H1 (cell line): Measurements from ENCODE around the gene WIPI1. TPM values are rescaled to one million over a fixed set of nuclear protein-coding genes. Genes with fewer than 3 reads are reported as not detected.

Experiments used
- CTCF ChIA-PET: fragments of 300-600 bp; sonication (Branson Sonifier 250); formaldehyde crosslinking; loops from one replicate; lab custom pipeline; 2021; ENCODE audit not compliant: partially characterized antibody; lab: Charles Lee
- POLR2A ChIA-PET: fragments of 300-600 bp; sonication (Branson Sonifier 250); formaldehyde crosslinking; loops from one replicate; lab custom pipeline; 2021; ENCODE audit warnings: inconsistent platforms; ENCODE audit not compliant: partially characterized antibody; lab: Charles Lee
- DNase-seq, 2 experiments: peaks; one replicate each; pipeline versions ENCODE4 v3.0.0 to v3.0.0-alpha.2; 2010 to 2022; ENCODE audit warnings: low spot score in 2 of 2, low read depth in 1 of 2, mixed read lengths in 1 of 2
- FAIRE-seq: peaks from 2 replicates; lab custom pipeline; 2011; peaks lifted over from hg19 to GRCh38; lab: Jason Lieb, UNC
- H2AFZ ChIP-seq: 2 replicates; pipeline ENCODE4 v1.8.1; 2012; ENCODE audit warnings: low read length, inconsistent platforms
- H2AK5ac ChIP-seq: 2 replicates; pipeline ENCODE4 v1.6.1; 2013; ENCODE audit warnings: low read depth, low read length
- H2BK120ac ChIP-seq: replicated peaks from 2 replicates; pipeline ENCODE3; 2013; ENCODE audit warnings: low read depth, low read length, inconsistent platforms
- H2BK12ac ChIP-seq: 2 replicates; pipeline ENCODE4 v1.6.1; 2013; ENCODE audit warnings: low read depth, low read length
- H2BK15ac ChIP-seq: 2 replicates; pipeline ENCODE4 v1.6.1; 2013; ENCODE audit warnings: low read length
- H2BK20ac ChIP-seq: 2 replicates; pipeline ENCODE4 v1.6.1; 2013; ENCODE audit warnings: low read length
- H2BK5ac ChIP-seq: 2 replicates; pipeline ENCODE4 v1.6.1; 2013; ENCODE audit warnings: low read depth, low read length
- H3K14ac ChIP-seq: 2 replicates; pipeline ENCODE4 v1.6.1; 2013; ENCODE audit warnings: inconsistent platforms; ENCODE audit not compliant: insufficient read length
- H3K18ac ChIP-seq: 2 replicates; pipeline ENCODE4 v1.6.1; 2013; ENCODE audit warnings: low read length; ENCODE audit errors: extremely low read depth
- H3K23ac ChIP-seq: 2 replicates; pipeline ENCODE4 v1.6.1; 2013; ENCODE audit warnings: inconsistent platforms; ENCODE audit not compliant: insufficient read length
- H3K23me2 ChIP-seq: 2 replicates; pipeline ENCODE4 v1.6.1; 2013; ENCODE audit warnings: low read depth, low read length
- H3K27ac ChIP-seq: 2 replicates; pipeline ENCODE4 v1.6.1; 2011; ENCODE audit warnings: low read depth, low read length, inconsistent platforms
- H3K27me3 ChIP-seq, 4 experiments: replicated peaks in 1 of 4; 1 replicate in 1 of 4; 2 replicates in 3 of 4; pipeline versions ENCODE4 v1.6.1 to v1.8.1; 2011 to 2013; ENCODE audit warnings: low read length in 3 of 4, mild to moderate bottlenecking in 3 of 4, inconsistent platforms in 2 of 4, mixed read lengths in 2 of 4, moderate library complexity in 1 of 4; ENCODE audit not compliant: control insufficient read depth in 3 of 4, insufficient read depth in 3 of 4; ENCODE audit errors: extremely low read depth in 1 of 4
- H3K36me3 ChIP-seq, 4 experiments: 2 replicates each; pipeline versions ENCODE4 v1.6.1 to v1.8.1; 2011 to 2013; ENCODE audit warnings: mild to moderate bottlenecking in 4 of 4, low read length in 3 of 4, moderate library complexity in 2 of 4, control low read depth in 1 of 4, inconsistent platforms in 1 of 4; ENCODE audit not compliant: insufficient read depth in 4 of 4, control insufficient read depth in 2 of 4
- H3K4ac ChIP-seq: replicated peaks from 2 replicates; pipeline ENCODE3; 2013; ENCODE audit warnings: low read length, low read depth, mixed read lengths, inconsistent platforms; ENCODE audit not compliant: insufficient read length
- H3K4me1 ChIP-seq, 4 experiments: replicated peaks in 1 of 4; 1 replicate in 1 of 4; 2 replicates in 3 of 4; pipeline versions ENCODE4 v1.6.1 to v1.8.1; 2011 to 2013; ENCODE audit warnings: low read length in 3 of 4, inconsistent platforms in 2 of 4, mixed read lengths in 1 of 4; ENCODE audit not compliant: insufficient read depth in 4 of 4, control insufficient read depth in 3 of 4
- H3K4me2 ChIP-seq, 2 experiments: 2 replicates each; pipeline versions ENCODE4 v1.6.1 to v1.8.1; 2011 to 2013; ENCODE audit warnings: low read depth in 2 of 2, low read length in 2 of 2, control low read depth in 1 of 2, inconsistent platforms in 1 of 2, mild to moderate bottlenecking in 1 of 2; ENCODE audit not compliant: insufficient read depth in 1 of 2
- H3K4me3 ChIP-seq, 4 experiments: fragments of 200-600, 300-600 bp in 1 of 4; sonication (generic), shearing (Covaris generic), sonication (Bioruptor Twin) in 1 of 4; 2 replicates each; pipeline versions ENCODE4 v1.5.1 to v1.8.1; 2011 to 2016; ENCODE audit warnings: low read length in 4 of 4, low read depth in 3 of 4, control low read depth in 2 of 4, inconsistent platforms in 2 of 4, mild to moderate bottlenecking in 2 of 4, mixed read lengths in 1 of 4, moderate library complexity in 1 of 4; ENCODE audit not compliant: insufficient read depth in 2 of 4; ENCODE audit errors: extremely low read depth in 1 of 4
- H3K56ac ChIP-seq: replicated peaks from 2 replicates; pipeline ENCODE3; 2013; ENCODE audit warnings: low read depth, mild to moderate bottlenecking, mixed read lengths, low read length, inconsistent platforms; ENCODE audit not compliant: insufficient read length
- H3K79me1 ChIP-seq: 2 replicates; pipeline ENCODE4 v1.6.1; 2013; ENCODE audit warnings: low read depth, low read length, control low read depth
- H3K79me2 ChIP-seq, 2 experiments: 2 replicates each; pipeline versions ENCODE4 v1.6.1 to v1.8.1; 2012 to 2013; ENCODE audit warnings: low read length in 2 of 2, mild to moderate bottlenecking in 2 of 2, inconsistent platforms in 1 of 2; ENCODE audit not compliant: insufficient read depth in 2 of 2, control insufficient read depth in 1 of 2
- H3K9ac ChIP-seq, 4 experiments: replicated peaks in 1 of 4; 1 replicate in 1 of 4; 2 replicates in 3 of 4; pipeline versions ENCODE4 v1.6.1 to v1.8.1; 2011 to 2013; ENCODE audit warnings: low read depth in 3 of 4, low read length in 3 of 4, control low read depth in 2 of 4, mild to moderate bottlenecking in 2 of 4, moderate library complexity in 2 of 4, inconsistent platforms in 1 of 4; ENCODE audit errors: extremely low read depth in 1 of 4
- H3K9me3 ChIP-seq, 2 experiments: 2 replicates each; pipeline versions ENCODE4 v1.6.1 to v1.8.1; 2012 to 2013; ENCODE audit warnings: mild to moderate bottlenecking in 2 of 2, moderate library complexity in 2 of 2, control low read depth in 1 of 2, inconsistent platforms in 1 of 2, low read depth in 1 of 2, low read length in 1 of 2, mixed read lengths in 1 of 2; ENCODE audit not compliant: insufficient read depth in 2 of 2
- H4K20me1 ChIP-seq, 2 experiments: replicated peaks in 1 of 2; 2 replicates each; pipeline versions ENCODE3 to v1.8.1; 2011 to 2013; ENCODE audit warnings: inconsistent platforms in 2 of 2, low read length in 2 of 2, mild to moderate bottlenecking in 1 of 2; ENCODE audit not compliant: insufficient read depth in 2 of 2, control insufficient read depth in 1 of 2
- H4K5ac ChIP-seq: 2 replicates; pipeline ENCODE4 v1.6.1; 2013; ENCODE audit warnings: low read length, low read depth, mixed read lengths, inconsistent platforms; ENCODE audit not compliant: insufficient read length
- H4K8ac ChIP-seq: 2 replicates; pipeline ENCODE4 v1.8.0; 2013; ENCODE audit warnings: mild to moderate bottlenecking, moderate library complexity, low read length, inconsistent platforms; ENCODE audit not compliant: insufficient read depth; ENCODE audit errors: extremely low read depth
- H4K91ac ChIP-seq: replicated peaks from 2 replicates; pipeline ENCODE3; 2013; ENCODE audit warnings: low read length, mixed read lengths, inconsistent platforms; ENCODE audit not compliant: insufficient read length
- ATF3 ChIP-seq: IDR thresholded peaks from 2 replicates; pipeline ENCODE4 v1.6.1; 2011; ENCODE audit warnings: low read depth, mild to moderate bottlenecking, low read length; ENCODE audit not compliant: insufficient read depth
- BCL11A ChIP-seq, 2 experiments: IDR thresholded peaks; one replicate each; pipeline ENCODE4 v1.6.1; 2011; ENCODE audit warnings: low read depth in 2 of 2, low read length in 2 of 2, mild to moderate bottlenecking in 2 of 2
- BRCA1 ChIP-seq: IDR thresholded peaks from 2 replicates; pipeline ENCODE4 v1.6.1; 2012; ENCODE audit warnings: low read depth, low read length, improper control_type of control experiment
- CBX5 ChIP-seq: fragments of 300-800, 300-1000 bp; sonication (generic); IDR thresholded peaks from 2 replicates; pipeline ENCODE4 v1.7.1; 2016; ENCODE audit warnings: antibody characterized with exemption, low read length, low read depth
- CHD1 ChIP-seq: IDR thresholded peaks from 2 replicates; pipeline ENCODE4 v1.6.1; 2012; ENCODE audit warnings: low read depth, low read length, improper control_type of control experiment
- E2F6 ChIP-seq: IDR thresholded peaks from 2 replicates; pipeline ENCODE4 v1.6.1; 2012; ENCODE audit warnings: inconsistent platforms
- EZH2 ChIP-seq: fragments of 200-600 bp; sonication (generic); IDR thresholded peaks from 2 replicates; pipeline ENCODE4 v1.7.1; 2012; ENCODE audit warnings: low read depth, mild to moderate bottlenecking, moderate library complexity, low read length, inconsistent platforms; ENCODE audit not compliant: severe bottlenecking
- KDM4A ChIP-seq: IDR thresholded peaks from one replicate; pipeline ENCODE4 v1.7.1; 2012; ENCODE audit warnings: low read depth, mild to moderate bottlenecking, moderate library complexity, low read length, inconsistent platforms; ENCODE audit not compliant: severe bottlenecking
- KDM5A ChIP-seq: fragments of 200-600 bp; IDR thresholded peaks from 2 replicates; pipeline ENCODE4 v1.7.1; 2012; ENCODE audit warnings: mild to moderate bottlenecking, low read length, inconsistent platforms, mixed read lengths
- NANOG ChIP-seq: IDR thresholded peaks from 2 replicates; pipeline ENCODE4 v1.6.1; 2011; ENCODE audit warnings: low read length, low read depth, mild to moderate bottlenecking, inconsistent platforms; ENCODE audit not compliant: insufficient read depth, poor library complexity, severe bottlenecking
- POLR2A ChIP-seq, 2 experiments: IDR thresholded peaks; 1 replicate in 1 of 2; 2 replicates in 1 of 2; pipeline ENCODE4 v1.6.1; 2011; ENCODE audit warnings: low read depth in 2 of 2, low read length in 2 of 2, mild to moderate bottlenecking in 2 of 2; ENCODE audit errors: control extremely low read depth in 1 of 2
- SIX5 ChIP-seq: IDR thresholded peaks from 2 replicates; pipeline ENCODE4 v1.6.1; 2011; ENCODE audit warnings: mild to moderate bottlenecking, low read depth, low read length
- SP1 ChIP-seq: IDR thresholded peaks from 2 replicates; pipeline ENCODE4 v1.6.1; 2011; ENCODE audit warnings: low read depth, low read length
- ZNF274 ChIP-seq: IDR thresholded peaks from 2 replicates; pipeline ENCODE4 v1.7.0; 2012; ENCODE audit warnings: low read length, borderline replicate concordance; ENCODE audit errors: extremely low read depth
- WGBS, 2 experiments: shearing (Covaris generic) in 1 of 2; methylation state at CpG; one replicate each; pipeline versions ENCODE4 v1.1.6 to v1.1.7; 2013 to 2015; ENCODE audit warnings: low lambda C conversion rate in 2 of 2, mixed read lengths in 2 of 2, inconsistent platforms in 1 of 2, low coverage in 1 of 2, missing lambda C conversion rate in 1 of 2; ENCODE audit not compliant: insufficient replicate concordance in 2 of 2, insufficient coverage in 1 of 2, insufficient read length in 1 of 2; ENCODE audit errors: extremely low coverage in 1 of 2, missing lambda C conversion rate in 1 of 2; 5-methylcytosine and 5-hydroxymethylcytosine counted together
- polyA plus RNA-seq, 7 experiments: library from polyadenylated mRNA; depleted of rRNA in 3 of 7; stranded (reverse) in 5 of 7; unstranded in 2 of 7; fragments of >200 nt in 5 of 7; fragments of 200-250 nt in 2 of 7; gene quantifications; 1 replicate in 5 of 7; 2 replicates in 1 of 7; 4 replicates in 1 of 7; pipeline versions ENCODE4 v1.2.1 to v1.2.3, GENCODE V29; 2011 to 2013; ENCODE audit warnings: missing spikeins in 2 of 7, mixed read lengths in 2 of 7
- total RNA-seq: library from RNA; stranded (reverse); fragmentation: NEBNext Ultra II Directional; extraction: Animal tissue kit (Norgen Biotek cat#: 25700); gene quantifications from 2 replicates; pipeline ENCODE4 v1.2.1, GENCODE V29; 2021

Gene WIPI1
- total and polyA plus RNA-seq, 2 of the 8 experiments (the other 6 are each of a cell fraction or from before 2014, with no cell fraction given), result 16.6 to 17.4 TPM

- Histone ChIP-seq H3K4ac (no peak overlapping the region), H2AK5ac (no peak overlapping the region), H4K5ac (no peak overlapping the region), H3K36me3 (no peaks in the 10 kb centered on the region), H2BK5ac (no peak overlapping the region), H3K9me3 (no peaks in the 10 kb centered on the region), H3K9ac (no peak overlapping the region), H4K20me1 (no peaks in the 10 kb centered on the region), H3K14ac (no peak overlapping the region), H3K79me1 (no peaks in the 10 kb centered on the region), H2BK12ac (no peak overlapping the region), H3K4me2 (no peak overlapping the region), H2BK15ac (no peak overlapping the region), H3K27me3 (no peaks in the 10 kb centered on the region), H3K4me1 (peaks cover 7 to 16% (median 12%) of the 10 kb centered on the region in 4 experiments), H2AFZ (no peak overlapping the region), H3K23me2 (no peaks in the 10 kb centered on the region), H3K27ac (no peak overlapping the region), H3K56ac (no peak overlapping the region), H3K79me2 (no peaks in the 10 kb centered on the region), H3K4me3 (no peak overlapping the region), H3K23ac (no peak overlapping the region), H4K91ac (no peak overlapping the region), H3K18ac (no peak overlapping the region), H2BK20ac (no peak overlapping the region), H2BK120ac (no peak overlapping the region), H4K8ac (no peak overlapping the region)
- ChIA-PET CTCF (interaction anchor here (0.6 to 1.2 kb wide), 4 partner anchors 23 to 49 kb away, joined by 3 read pairs; no protein-coding TSS in a partner anchor), POLR2A (no interaction called here)
- FAIRE-seq, result no peak
- 88% methylated on average over 8 of the region's 8 CpGs; no CpG with 5 or more reads in 1 of the 2 experiments for WGBS, 2 experiments
- DNase-seq, result no peak
- no peak for TF ChIP-seq POLR2A (IDR thresholded peaks at IDR 0.05; ENCODE audit: control extremely low read depth in 1 of 2, low read depth in 2 of 2, low read length in 2 of 2)
- no peak for TF ChIP-seq SIX5
- TF ChIP-seq BRCA1, result no peak
- no peak for TF ChIP-seq CBX5
- TF ChIP-seq KDM4A, result no peak
- no peak for TF ChIP-seq SP1
- no peak for TF ChIP-seq CHD1
- TF ChIP-seq KDM5A, result no peak
- no peak for TF ChIP-seq E2F6
- TF ChIP-seq ZNF274, result no peak
- no peak for TF ChIP-seq EZH2
- no peak for TF ChIP-seq ATF3
- no peak for TF ChIP-seq BCL11A (IDR thresholded peaks at IDR 0.05; ENCODE audit: low read depth in 2 of 2, low read length in 2 of 2)
- no peak for TF ChIP-seq NANOG
Measured at GRCh38 chr17:68375566-68375965, 81.7 kb downstream of the WIPI1 start.
